Measurements from ENCODE around the gene LHFPL4.

DNA sequence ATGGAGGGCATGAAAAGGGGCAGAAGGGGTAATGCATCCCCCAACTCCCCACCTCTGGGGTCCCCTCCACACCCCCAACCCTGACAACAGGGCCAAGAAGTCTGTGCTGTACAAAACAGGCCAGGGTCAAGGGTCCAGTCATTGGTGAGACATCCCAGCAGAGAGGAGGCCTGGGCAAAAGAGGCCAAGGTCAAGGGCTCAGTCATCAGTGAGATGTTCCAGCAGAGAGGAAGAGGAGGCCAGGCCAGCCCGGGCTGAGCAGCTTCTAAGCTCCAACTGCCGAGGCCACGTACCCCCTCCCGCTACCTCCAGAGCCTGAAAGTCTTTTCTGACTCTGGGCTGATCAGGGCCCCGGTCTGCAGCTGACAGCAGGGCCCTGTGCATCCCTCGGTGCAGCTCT lies 52.4 kb downstream of the LHFPL4 start:
- TF ChIP-seq, protein P1, sequence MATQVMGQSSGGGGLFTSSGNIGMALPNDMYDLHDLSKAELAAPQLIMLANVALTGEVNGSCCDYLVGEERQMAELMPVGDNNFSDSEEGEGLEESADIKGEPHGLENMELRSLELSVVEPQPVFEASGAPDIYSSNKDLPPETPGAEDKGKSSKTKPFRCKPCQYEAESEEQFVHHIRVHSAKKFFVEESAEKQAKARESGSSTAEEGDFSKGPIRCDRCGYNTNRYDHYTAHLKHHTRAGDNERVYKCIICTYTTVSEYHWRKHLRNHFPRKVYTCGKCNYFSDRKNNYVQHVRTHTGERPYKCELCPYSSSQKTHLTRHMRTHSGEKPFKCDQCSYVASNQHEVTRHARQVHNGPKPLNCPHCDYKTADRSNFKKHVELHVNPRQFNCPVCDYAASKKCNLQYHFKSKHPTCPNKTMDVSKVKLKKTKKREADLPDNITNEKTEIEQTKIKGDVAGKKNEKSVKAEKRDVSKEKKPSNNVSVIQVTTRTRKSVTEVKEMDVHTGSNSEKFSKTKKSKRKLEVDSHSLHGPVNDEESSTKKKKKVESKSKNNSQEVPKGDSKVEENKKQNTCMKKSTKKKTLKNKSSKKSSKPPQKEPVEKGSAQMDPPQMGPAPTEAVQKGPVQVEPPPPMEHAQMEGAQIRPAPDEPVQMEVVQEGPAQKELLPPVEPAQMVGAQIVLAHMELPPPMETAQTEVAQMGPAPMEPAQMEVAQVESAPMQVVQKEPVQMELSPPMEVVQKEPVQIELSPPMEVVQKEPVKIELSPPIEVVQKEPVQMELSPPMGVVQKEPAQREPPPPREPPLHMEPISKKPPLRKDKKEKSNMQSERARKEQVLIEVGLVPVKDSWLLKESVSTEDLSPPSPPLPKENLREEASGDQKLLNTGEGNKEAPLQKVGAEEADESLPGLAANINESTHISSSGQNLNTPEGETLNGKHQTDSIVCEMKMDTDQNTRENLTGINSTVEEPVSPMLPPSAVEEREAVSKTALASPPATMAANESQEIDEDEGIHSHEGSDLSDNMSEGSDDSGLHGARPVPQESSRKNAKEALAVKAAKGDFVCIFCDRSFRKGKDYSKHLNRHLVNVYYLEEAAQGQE (IDR thresholded peaks at IDR 0.05; ENCODE audit: insufficient read depth in 1 of 2, low read depth in 2 of 2, low read length in 2 of 2): no peak
- TF ChIP-seq TAF1 (IDR thresholded peaks at IDR 0.05; ENCODE audit: borderline replicate concordance, insufficient read depth, low read length) (no peak), POLR2AphosphoS5 (IDR thresholded peaks at IDR 0.05; ENCODE audit: low read depth, low read length) (no peak)
